RCC 7860 (cell line): ENCODE results near the gene CCDC70.

Experiments
- DNase-seq: peaks from one replicate; pipeline ENCODE4 v3.0.0-alpha.2; 2015; ENCODE audit warnings: low spot score
- FAIRE-seq: peaks from 2 replicates; lab custom pipeline; 2012; peaks lifted over from hg19 to GRCh38; lab: Jason Lieb, UNC

CCDC70 gene

DNA sequence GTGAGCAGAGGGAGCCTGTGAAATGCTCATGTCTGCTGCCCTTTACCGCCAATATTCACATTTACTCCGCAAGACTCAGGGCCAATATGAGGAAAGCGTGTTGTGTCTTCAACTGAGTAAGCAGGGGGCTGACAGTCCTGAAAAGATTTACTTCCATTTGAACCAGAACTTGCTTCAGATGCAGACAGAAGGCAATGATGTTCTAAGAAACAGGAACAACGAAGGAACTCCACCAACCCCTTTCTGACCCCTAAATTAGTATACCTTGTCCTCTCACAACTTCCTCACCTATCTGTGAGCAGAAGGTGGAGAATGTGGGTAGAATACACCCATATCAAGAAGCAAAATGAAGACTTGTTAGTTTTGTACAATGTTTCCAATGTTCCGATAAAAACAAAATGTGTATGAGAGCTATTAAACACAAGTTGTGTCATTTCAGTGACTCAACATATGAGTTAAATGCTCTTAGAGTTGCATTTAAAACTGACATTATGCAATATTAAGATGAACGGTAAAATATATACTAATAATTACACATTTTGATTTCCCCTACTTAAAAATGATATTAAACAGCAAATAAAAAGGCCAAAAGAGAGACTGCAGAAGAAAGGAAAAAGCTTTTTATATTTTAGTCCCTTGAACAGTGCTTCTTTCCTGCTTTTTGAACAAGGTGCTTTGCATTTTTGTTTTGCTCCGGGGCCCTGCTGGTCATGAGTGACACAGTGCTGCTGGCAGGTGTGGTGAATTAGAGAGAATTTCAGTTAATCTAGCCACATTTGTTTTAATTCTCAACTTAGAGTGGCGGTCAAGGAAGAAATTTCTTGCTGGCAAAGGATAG is 32.8 kb upstream of the CCDC70 start:
- DNase-seq (no peak), FAIRE-seq (no peak)

DNA sequence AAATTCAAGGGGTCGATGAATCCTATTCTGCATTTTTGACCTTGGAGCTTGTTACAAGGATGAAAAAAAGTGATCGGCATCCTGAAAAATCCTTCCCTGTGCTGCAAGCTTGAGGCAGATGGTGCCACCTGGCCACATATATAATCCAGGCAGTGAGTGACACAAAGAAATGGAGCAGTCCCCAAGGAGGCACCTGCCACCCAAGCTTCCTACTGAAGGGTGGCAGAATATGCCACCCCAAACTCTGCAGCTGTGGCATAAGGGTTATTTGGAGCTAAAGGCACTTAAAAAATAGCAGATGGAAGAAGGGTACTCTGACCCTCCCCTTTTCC is 32.2 kb upstream of the CCDC70 start:
- FAIRE-seq = no peak
- no peak for DNase-seq

DNA sequence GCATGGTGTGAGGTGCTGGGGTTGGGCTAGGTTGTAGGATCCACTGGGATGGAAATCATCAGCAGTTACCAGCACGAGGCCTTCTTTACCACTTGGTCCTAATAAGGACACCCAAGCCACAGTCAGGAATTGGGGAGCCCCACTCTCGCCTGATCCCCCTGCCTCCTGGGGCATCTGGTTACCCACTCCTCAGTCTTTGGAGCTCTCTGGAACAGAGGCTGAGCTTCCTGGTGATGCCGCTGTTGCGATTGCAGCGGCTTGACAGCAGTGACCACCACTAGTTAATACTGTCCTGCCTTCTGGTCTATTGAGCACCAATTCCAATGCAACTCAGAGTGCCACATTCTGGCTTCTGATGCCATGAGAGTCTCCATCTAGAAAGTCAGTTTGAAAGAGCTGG is 30.2 kb upstream of the CCDC70 start:
- DNase-seq (no peak), FAIRE-seq (no peak)

DNA sequence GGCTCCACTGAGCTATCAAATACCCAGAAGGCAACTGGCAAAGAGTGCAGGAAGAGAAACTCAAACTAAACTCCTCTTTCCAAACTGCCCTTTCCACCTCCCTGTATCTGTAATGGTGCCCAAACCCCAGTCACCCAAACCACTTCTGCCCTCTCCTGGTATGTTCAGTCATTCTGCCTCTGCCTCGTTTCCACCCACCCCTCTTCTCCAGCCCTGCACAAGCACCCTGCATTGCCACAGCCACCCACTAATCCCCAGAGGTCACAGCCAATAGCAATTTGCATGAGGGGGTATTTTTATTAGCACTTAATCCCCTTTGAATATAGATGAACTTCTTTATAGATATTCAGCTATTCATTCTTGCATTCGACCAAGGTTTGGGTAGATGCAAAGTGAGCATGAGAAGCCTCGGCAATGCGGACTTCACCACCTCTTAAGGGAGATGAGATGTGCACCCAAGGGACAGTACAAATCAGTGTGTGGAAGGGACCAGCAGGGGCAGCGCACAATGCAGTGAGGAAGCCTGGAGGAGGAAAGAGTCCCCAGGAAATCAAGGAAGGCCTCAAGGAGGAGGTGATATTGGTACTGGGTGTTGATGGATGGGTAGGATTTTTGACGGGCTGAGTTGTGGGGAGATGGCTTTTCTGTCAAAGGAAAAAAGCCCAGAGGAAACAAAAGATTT is 29.2 kb upstream of the CCDC70 start:
- no peak for FAIRE-seq

DNA sequence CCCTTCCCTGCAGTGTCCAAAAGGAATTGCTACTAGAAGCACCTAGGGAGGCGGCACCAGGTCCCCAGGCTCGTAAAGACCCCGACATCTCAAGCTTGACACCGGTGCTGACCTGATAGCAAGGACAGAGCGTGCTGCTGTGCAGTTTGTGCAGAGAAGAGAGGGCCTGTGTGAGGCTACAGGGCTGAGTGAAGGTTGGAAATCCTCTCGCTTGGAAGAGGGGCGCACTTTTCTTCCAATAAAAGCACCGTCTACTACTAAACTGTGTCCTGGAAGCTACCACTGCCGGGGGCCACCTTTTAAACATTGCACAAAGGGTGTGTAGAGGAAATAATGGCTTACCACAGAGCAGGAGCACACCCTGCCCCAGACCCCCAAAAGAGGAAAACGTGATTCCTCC is 27.8 kb upstream of the CCDC70 start:
- no peak for FAIRE-seq
- no peak for DNase-seq

More for the DNA sequence above, 29.2 kb upstream of the CCDC70 start:
- DNase-seq = no peak

DNA sequence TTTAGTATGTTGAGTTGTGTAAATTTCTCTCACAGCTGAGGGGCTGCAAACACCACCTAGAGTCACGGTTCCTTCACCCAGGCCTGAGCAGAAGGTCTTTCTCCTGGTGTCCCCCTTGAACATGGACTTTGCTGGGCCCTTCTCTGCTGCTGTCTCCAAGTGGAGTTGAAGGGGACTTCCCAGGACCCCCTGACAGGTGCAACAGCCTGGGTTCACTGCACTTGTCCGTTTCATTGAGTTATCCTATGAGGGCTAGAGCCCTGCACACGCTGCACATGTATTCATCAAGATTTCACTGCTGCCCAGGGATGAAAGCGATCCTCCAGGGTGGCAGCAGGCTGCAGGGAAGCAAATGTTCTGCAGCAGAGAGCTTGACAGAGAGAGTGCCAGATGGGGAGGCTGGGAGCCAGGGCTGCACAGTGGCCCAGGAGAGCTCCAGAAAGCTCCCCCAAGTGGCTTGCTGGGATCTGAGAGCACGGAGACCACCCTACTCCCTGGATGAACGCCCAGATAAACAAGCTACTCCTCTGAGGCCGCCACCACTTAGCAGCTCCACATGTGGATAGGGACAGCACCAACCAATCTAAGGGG is 27.1 kb upstream of the CCDC70 start:
- FAIRE-seq = no peak
- no peak for DNase-seq

DNA sequence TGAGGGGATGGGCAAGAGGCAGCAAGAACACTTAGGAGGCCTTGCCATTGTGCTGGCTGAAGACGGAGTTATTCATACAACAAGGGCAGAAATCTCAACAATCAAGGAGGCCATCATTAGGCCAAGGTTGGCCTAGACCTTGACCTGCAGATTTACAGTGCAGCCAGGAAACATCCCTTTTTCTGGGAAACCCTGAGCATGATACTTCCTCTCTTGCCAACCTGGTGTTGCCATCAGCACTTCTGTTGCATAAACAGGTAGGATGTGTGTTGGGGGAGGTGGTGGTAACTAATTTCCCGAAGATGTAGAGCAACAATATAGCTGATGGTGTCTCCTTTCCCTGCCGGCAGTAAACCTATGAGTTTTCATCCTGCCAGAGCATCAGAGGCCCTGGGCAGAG is 24.8 kb upstream of the CCDC70 start:
- DNase-seq (no peak), FAIRE-seq (no peak)

DNA sequence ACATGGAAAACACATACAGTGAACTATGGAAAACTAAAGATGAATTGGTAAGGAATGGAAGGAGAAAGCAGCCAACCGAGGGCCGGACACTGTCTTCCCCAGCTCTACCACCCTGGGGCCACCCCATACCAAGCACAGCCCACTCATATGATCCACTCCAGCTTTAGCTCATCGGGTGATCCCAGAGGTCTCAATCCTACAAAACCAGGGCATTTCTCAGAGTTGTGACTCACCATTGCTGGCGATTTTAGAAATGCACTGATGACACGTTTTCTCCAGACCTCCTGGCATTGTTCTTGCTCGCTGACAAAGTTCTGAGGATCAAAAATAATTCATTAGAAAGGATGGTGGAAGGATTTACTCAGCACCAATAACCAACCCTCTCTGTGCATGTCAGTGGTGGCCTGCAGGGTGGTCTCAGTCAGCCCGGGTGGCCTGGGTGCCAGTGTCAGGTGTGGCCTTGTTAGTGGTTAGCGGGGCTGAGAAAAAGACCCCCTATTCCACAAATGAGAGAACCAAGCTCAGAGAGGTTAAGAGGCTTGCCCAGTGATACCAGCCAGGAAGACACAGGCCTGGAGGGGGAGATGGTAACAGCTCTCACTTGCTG is 23.4 kb upstream of the CCDC70 start:
- FAIRE-seq (no peak), DNase-seq (no peak)

DNA sequence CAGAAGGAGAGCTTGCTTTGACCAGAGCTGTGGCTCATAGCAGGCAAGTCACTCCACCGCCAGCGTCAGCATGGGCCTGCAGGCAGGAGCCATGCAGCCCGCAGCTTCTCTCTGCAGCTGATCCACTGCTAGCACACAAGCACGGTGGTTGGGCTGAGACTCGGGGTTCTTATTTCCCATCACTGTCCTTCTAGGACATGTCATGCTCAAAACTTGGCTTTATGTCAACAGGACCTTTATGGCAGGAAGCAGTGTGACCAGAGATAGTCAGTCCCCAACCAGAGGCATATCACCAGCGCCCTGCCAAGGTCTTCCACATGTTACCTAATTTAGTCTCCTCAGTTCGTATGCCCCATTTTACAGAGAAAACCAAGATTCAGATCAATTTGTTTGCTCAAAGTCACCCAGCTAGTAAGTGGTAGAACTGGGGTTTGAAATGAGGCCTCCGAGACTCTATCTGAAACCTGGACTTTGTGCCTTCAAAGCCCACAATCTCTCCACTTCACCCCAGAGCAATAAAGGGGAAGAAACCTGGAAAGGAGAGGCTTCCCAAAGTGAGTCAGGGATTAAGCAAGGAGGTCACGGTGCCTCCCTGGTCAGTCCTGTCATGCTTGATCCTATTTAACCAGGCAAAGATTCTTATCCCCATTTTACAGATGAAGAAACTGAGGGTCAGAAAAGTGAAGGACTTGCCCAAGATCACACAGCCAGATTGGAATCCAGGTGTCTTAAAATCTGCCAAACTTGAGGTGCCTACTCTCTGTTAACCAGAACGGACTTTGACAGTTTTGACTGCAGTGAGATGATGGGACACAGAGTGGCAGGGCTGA is 21.8 kb upstream of the CCDC70 start:
- no peak for FAIRE-seq

DNA sequence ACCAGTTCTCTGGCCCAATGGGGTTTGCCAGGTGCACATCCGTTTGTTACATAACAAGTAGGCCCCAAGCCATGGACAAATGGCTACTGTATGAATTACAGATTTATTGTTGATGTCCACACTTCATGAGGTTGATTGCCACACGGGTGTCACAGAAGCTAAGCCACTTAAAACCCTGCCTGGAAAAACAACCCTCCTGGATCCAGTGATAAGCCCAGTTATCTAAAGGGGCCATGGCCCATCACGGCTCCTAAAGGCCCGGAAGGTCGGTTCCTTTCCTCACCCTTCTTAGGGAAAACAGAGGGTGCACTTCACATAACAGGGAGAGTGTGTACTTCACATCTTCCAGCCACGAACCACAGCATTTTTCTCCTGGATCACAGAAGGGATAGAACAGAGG is 20.9 kb upstream of the CCDC70 start:
- no peak for DNase-seq

More for the DNA sequence above, 21.8 kb upstream of the CCDC70 start:
- no peak for DNase-seq

DNA sequence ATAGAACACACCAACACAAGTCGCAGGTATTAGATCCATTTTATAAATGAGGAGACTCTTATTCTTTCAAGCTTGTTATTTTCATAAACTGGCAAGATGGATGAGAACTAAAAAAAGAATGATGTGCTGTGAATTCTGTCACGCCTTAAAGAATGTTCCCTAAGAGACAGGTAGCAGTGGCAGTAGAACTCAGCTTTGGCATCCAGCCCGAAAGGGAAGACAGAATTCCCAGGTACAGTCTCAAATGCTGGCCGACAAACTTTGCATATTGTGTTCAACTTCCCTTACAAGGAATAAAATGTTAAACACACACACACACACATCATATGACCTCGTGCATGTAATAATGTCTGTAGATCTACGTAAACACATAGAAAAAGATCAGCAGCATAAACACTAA is 20.0 kb upstream of the CCDC70 start:
- no peak for DNase-seq
- FAIRE-seq = no peak

More for the DNA sequence above, 20.9 kb upstream of the CCDC70 start:
- no peak for FAIRE-seq

DNA sequence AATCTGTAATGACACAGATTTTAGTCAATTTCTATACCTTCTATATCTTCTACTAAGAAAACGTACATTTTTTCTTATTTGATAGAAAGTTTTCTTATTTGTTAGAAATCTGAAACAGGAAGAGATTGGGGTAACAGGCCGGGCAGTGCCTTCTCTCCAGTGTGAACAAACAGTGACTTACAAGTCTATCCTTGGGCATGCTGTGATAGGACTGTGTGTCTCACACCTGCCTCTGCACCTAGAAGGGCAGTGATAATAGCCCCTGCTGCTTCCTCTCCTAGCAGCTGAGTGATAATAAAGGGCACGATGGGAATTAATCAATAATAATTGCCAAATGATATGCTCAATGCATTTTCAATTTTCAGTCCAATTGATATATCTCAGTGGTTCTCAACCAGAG is 18.2 kb upstream of the CCDC70 start:
- DNase-seq = no peak
- FAIRE-seq = no peak

DNA sequence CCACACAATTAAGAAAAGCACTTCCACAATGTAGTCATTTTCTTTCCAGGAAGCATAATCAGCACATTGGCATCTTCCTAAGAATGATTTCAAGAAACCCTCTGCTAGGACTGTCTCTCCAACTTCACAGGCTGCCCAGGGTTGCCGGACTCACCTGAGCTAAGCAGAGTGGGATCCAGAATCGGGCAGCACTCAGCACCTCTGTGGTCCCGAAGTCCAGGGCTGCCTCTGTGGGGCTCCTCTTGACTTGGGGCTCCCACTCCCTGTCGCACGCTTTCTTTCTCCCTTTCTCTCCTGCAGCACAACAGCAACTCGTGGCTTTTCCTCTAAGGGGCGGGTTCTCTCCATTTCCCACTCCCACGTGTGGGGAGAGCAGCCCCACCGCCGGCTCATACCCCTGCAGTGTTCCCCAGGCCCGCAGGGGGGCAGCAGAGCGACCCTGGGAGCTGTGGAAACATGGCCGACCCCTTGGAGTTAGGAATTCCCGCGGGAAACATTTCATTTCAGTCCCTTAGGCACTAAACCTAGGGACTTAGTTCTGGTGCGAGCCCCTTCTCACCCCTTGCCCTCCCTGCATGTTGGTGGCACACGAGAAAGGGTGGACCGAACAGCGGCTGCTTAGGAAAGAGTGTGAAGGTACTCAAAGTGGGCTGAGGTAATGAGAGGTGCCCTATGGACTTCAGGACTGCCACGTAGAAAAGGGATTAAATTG is 16.8 kb upstream of the CCDC70 start, which contains the start of gene TMEM272:
TMEM272 (minus strand) TSS at position 316 of the 712 bp plus-strand sequence. CDS start 6,647 bp downstream, outside the sequence.
- DNase-seq (no peak), FAIRE-seq (no peak)

DNA sequence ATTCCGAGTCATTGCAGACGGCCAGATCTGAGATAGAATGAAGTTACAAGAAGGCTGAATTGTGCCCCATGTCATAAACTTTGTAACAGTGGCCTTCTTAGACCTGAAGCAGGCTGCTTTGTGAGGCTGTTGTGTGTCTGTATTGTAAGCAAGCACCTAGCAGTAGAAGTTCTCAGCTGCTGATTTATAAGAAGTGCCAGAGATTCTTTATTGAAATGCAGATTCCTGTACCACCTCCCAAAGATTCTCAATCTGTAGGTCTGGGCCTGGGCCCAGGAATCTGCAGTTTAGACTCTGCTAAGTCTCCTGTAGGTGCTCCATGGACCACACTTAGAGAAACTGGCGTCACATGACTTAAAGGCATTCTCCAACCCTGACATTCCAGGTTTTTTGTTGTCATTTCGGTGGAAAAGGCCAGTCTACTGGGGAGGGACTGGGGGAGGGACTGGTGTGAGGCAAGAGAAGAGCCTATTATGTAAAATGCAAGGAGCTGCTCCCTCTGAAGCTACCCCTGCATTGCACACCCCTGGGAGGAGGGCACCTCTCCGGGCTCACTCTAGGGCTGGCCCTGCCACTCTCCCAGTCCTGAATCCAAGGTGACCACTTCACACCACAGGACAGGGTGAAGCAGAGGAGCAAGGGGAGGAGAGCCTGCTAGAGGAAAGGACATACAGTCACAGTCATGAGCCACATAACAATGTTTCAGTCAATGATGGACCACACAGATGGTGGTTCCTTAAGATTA is 16.0 kb upstream of the CCDC70 start:
- no peak for DNase-seq
- FAIRE-seq = no peak

DNA sequence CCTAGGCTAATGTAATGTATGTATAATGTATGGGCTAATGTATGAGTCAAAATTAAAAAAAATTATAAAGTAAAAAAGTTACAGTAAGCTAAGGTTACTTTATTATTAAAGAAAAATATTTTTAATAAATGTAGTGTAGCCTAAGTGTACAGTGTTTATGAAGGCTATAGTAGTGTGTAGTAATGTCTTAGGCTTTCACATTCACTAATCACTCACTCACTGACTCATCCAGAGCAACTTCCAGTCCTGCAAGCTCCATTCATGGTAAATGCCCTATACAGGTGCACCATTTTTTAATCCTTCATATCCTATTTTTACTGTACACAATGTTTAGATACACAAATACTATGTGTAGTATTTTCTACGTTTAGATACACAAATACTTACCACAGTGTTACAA is 15.0 kb upstream of the CCDC70 start:
- FAIRE-seq (no peak), DNase-seq (no peak)

DNA sequence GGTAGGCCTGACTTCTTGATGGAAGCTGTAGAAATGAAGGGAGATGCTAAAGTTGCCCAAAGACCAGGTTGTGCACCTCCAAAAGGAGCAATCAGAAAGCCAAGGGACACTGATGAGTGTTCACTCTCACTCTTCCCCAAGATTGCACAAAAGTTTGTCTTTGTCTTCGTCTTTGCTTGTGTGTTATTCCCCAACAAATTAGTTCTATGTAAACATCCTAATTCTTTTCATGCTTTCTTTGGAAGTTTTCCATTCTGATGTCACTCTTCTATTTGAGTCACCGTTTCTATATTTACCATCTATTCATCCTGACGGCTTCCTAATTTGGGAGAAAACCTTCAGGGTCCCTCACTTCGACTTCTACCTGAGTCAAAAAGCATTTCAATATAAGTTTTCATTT is 13.1 kb upstream of the CCDC70 start:
- DNase-seq (no peak), FAIRE-seq (no peak)

DNA sequence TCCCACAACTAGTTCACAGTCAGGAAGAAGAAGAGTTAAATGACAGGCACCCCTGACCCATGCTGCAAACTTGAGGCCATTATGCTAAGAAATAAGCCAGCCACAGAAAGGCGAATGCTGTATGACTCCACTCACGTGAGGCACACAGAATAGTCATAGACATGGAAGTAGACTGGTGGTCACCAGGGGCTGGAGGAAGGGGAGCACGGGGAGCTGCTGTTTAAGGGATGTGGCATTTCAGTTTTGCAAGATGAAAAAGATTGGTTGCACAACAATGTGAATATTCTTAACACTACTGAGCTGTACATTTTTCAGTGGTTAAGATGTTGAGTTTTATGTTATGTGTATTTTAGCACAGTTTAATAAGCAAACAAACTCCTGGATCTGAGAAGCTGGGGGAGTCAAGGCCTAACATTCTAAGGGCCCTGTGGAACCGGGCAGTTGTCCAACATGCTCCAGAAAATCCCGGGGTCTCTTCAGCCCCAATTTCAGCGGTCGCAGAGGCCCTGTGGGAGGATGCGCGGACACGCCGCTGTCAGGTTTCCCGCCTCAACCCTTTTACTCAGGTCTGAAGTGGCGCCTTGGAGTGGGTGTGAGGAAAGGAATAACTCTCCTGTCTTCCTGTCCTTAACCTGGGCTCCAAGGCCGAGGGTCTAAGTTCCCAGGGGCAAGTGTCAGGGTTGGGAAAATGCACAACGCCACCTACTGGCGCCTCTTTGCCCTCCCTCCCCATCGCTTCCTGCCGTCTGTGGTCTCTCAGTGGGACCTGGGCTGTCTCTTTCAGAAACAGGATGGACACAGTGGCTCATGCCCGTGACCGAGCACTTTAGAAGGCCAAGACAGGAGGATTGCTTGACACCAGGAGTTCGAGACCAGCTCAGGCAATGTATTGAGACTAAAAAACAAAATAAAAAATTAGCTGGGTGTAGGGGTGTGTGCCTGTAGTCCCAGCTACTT is 12.3 kb upstream of the CCDC70 start:
- FAIRE-seq = no peak
- DNase-seq = no peak

DNA sequence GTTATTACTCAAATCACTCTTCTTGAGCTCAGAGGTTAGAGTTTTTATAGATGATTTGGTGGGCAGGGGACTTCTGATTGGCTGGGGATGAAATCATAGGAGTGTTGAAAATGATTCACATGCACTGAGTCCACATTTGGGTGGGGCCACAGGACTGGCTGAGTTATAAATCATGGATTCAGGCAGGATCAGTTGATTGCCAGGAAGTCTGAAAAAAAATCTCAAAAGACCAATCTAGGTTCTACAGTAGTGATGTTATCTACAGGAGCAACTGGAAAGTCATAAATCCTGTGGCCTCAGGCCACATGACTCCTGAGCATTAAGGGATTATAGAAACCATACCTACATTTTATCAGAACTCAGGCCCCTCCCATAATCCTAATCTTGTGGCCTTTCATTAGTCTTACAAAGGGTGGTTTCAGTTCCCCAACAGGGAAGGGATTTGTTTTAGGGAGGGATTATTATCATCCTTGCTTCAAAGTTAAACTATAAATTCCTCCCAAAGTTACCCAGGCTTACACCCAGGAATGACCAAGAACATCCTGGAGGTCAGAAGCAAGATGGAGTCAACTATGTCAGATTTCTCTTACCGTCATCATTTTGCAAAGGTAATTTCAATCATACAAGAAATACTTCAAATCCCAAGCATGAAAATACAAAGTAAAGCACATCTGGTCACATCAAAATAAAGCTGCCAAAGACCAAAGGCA is 5.6 kb upstream of the CCDC70 start:
- FAIRE-seq (no peak), DNase-seq (no peak)
